CD4-positive, alpha-beta T cell (primary cell): Measurements from ENCODE around the gene UPK2. TPM values are rescaled to one million over a fixed set of nuclear protein-coding genes. Genes with fewer than 3 reads are reported as not detected.
"Not testable (repeated sequence)": the region's sequence is repeated elsewhere in the genome, so short reads cannot be mapped to it uniquely, and the experiment has no call there.

Experiments used
- ATAC-seq: fragments of 200-7000 bp; cut with Tn5 transposase; one replicate; pipeline ENCODE4 v1.10.0; 2022; ENCODE audit warnings: mild to moderate bottlenecking; ENCODE audit not compliant: poor library complexity
- CTCF ChIA-PET: fragments of 350-600 bp; sonication (Branson Sonifier 250); formaldehyde crosslinking; loops from one replicate; lab custom pipeline; 2021; ENCODE audit warnings: antibody characterized with exemption, inconsistent platforms; lab: Charles Lee
- POLR2A ChIA-PET: fragments of 350-600 bp; sonication (Branson Sonifier 250); formaldehyde crosslinking; loops from one replicate; lab custom pipeline; 2021; ENCODE audit warnings: antibody characterized with exemption, inconsistent platforms; lab: Charles Lee
- DNase-seq, 14 experiments: peaks; one replicate each; pipeline ENCODE4 v3.0.0-alpha.2; 2013 to 2020; ENCODE audit warnings: mixed read lengths in 2 of 14
- H3K27ac ChIP-seq, 2 donors: one replicate each; pipeline versions ENCODE4 v1.5.1 to v1.7.0; 2013; ENCODE audit warnings: low read length in 2 of 2, low read depth in 1 of 2, mild to moderate bottlenecking in 1 of 2
- H3K27me3 ChIP-seq, 2 experiments: 1 replicate in 1 of 2; 2 replicates in 1 of 2; pipeline versions ENCODE4 v1.6.1 to v1.7.0; 2013; ENCODE audit warnings: low read length in 2 of 2, control low read depth in 1 of 2, mild to moderate bottlenecking in 1 of 2, moderate library complexity in 1 of 2; ENCODE audit not compliant: insufficient read depth in 2 of 2, control insufficient read depth in 1 of 2
- H3K36me3 ChIP-seq: one replicate; pipeline ENCODE4 v1.6.1; 2013; ENCODE audit warnings: low read length, control low read depth; ENCODE audit not compliant: insufficient read depth
- H3K4me1 ChIP-seq: one replicate; pipeline ENCODE4 v1.6.1; 2013; ENCODE audit warnings: low read length, control low read depth; ENCODE audit not compliant: insufficient read depth
- H3K4me3 ChIP-seq: one replicate; pipeline ENCODE4 v1.5.1; 2013; ENCODE audit warnings: mild to moderate bottlenecking, low read length, moderate library complexity
- H3K9me3 ChIP-seq, 2 experiments: 1 replicate in 1 of 2; 2 replicates in 1 of 2; pipeline versions ENCODE4 v1.6.1 to v1.7.0; 2013; ENCODE audit warnings: low read length in 2 of 2, mild to moderate bottlenecking in 2 of 2, control low read depth in 1 of 2, moderate library complexity in 1 of 2; ENCODE audit not compliant: control insufficient read depth in 1 of 2, insufficient read depth in 1 of 2
- H3K27ac Mint-ChIP-seq: one replicate; pipeline ENCODE4 v1.8.0; 2020; ENCODE audit warnings: mixed read lengths
- H3K27me3 Mint-ChIP-seq: one replicate; pipeline ENCODE4 v1.8.0; 2021; ENCODE audit warnings: mixed read lengths
- H3K36me3 Mint-ChIP-seq: one replicate; pipeline ENCODE4 v1.8.0; 2021; ENCODE audit warnings: low read depth, mixed read lengths
- H3K4me1 Mint-ChIP-seq: one replicate; pipeline ENCODE4 v1.8.0; 2021; ENCODE audit warnings: low read depth, mixed read lengths
- H3K4me3 Mint-ChIP-seq: one replicate; pipeline ENCODE4 v1.8.0; 2020; ENCODE audit warnings: mild to moderate bottlenecking, mixed read lengths
- H3K9me3 Mint-ChIP-seq: one replicate; pipeline ENCODE4 v1.8.0; 2020; ENCODE audit warnings: mixed read lengths
- CTCF ChIP-seq: fragments of 200-600 bp; IDR thresholded peaks from one replicate; pipeline ENCODE4 v1.8.0; 2022; ENCODE audit warnings: antibody characterized with exemption, mild to moderate bottlenecking
- intact Hi-C, 2 experiments: fragments of 100-400 bp; cut with DNase I in 1 of 2; cut with micrococcal nuclease in 1 of 2; formaldehyde crosslinking; loops; one replicate each; pipeline versions ENCODE4 v1.15.1 to v1.9.0; 2023 to 2025; cut with DNase I, micrococcal nuclease
- total RNA-seq, 174 experiments: library from RNA in 2 of 174; stranded (reverse) in 2 of 174; gene quantifications; one replicate each; pipeline ENCODE4 v1.2.3 and lab custom pipeline; 2021 to 2026

Gene UPK2
- total RNA-seq, 2 experiments from 2014 or later, result 0.27 TPM; not detected in 1

GRCh38 chr11:118958577-118958976 is 2.5 kb downstream of the UPK2 start:
- H3K27me3 ChIP-seq, result no peaks in the 10 kb centered on the region
- no peak overlapping the region for H3K4me3 ChIP-seq
- peaks cover 5% of the 10 kb centered on the region for H3K27me3 Mint-ChIP-seq
- ATAC-seq, result no peak
- intact Hi-C loops, result loop anchor here (5.0 to 10.0 kb wide), 2 partner anchors 264 to 301 kb away; no protein-coding TSS in a partner anchor
- no peaks in the 10 kb centered on the region for H3K4me1 Mint-ChIP-seq
- H3K36me3 ChIP-seq, result no peaks in the 10 kb centered on the region
- no peak overlapping the region for H3K27ac ChIP-seq
- no peaks in the 10 kb centered on the region for H3K9me3 ChIP-seq
- H3K4me3 Mint-ChIP-seq, result no peak overlapping the region
- ChIA-PET CTCF (interaction anchor here (1.7 kb wide), 1 partner anchor 269 kb away, joined by 5 read pairs; no protein-coding TSS in a partner anchor), POLR2A (no interaction called here)
- no peak for TF ChIP-seq CTCF
- H3K4me1 ChIP-seq, result peaks cover 8% of the 10 kb centered on the region
- H3K36me3 Mint-ChIP-seq, result no peaks in the 10 kb centered on the region
- H3K9me3 Mint-ChIP-seq, result no peaks in the 10 kb centered on the region
- no peak overlapping the region for H3K27ac Mint-ChIP-seq
- DNase-seq, result no peak

GRCh38 chr11:118961189-118961588 is 5.1 kb downstream of the UPK2 start:
- H3K27me3 ChIP-seq, result no peaks in the 10 kb centered on the region
- H3K4me3 ChIP-seq, result no peak overlapping the region
- no peaks in the 10 kb centered on the region for H3K9me3 Mint-ChIP-seq
- TF ChIP-seq CTCF, result no peak
- no peak for ATAC-seq
- H3K27ac Mint-ChIP-seq, result no peak overlapping the region
- peaks cover 6% of the 10 kb centered on the region for H3K4me1 ChIP-seq
- intact Hi-C loops, result no loop called here
- H3K9me3 ChIP-seq, result no peaks in the 10 kb centered on the region
- H3K27me3 Mint-ChIP-seq, result peaks cover 5% of the 10 kb centered on the region
- no peaks in the 10 kb centered on the region for H3K4me1 Mint-ChIP-seq
- no peaks in the 10 kb centered on the region for H3K36me3 Mint-ChIP-seq
- ChIA-PET CTCF (no interaction called here), POLR2A (no interaction called here)
- DNase-seq, result no peak
- no peaks in the 10 kb centered on the region for H3K36me3 ChIP-seq
- H3K4me3 Mint-ChIP-seq, result no peak overlapping the region
- no peak overlapping the region for H3K27ac ChIP-seq

- Mint-ChIP-seq H3K9me3 (no peaks in the 10 kb centered on the region), H3K4me3 (no peak overlapping the region), H3K4me1 (no peaks in the 10 kb centered on the region), H3K27me3 (peaks cover under 1% of the 10 kb centered on the region), H3K27ac (no peak overlapping the region), H3K36me3 (no peaks in the 10 kb centered on the region)
- no peak for ATAC-seq
- H3K27me3 ChIP-seq, result no peaks in the 10 kb centered on the region
- no peak overlapping the region for H3K4me3 ChIP-seq
- CTCF ChIA-PET, result no interaction called here
- peaks cover 2% of the 10 kb centered on the region for H3K4me1 ChIP-seq
- no peaks in the 10 kb centered on the region for H3K9me3 ChIP-seq
- H3K27ac ChIP-seq, result no peak overlapping the region
- no peaks in the 10 kb centered on the region for H3K36me3 ChIP-seq
- no peak for DNase-seq
- intact Hi-C loops, result no loop called here
- POLR2A ChIA-PET, result no interaction called here
- TF ChIP-seq CTCF, result no peak
Measured at GRCh38 chr11:118961591-118961990, 5.5 kb downstream of the UPK2 start.

DNA sequence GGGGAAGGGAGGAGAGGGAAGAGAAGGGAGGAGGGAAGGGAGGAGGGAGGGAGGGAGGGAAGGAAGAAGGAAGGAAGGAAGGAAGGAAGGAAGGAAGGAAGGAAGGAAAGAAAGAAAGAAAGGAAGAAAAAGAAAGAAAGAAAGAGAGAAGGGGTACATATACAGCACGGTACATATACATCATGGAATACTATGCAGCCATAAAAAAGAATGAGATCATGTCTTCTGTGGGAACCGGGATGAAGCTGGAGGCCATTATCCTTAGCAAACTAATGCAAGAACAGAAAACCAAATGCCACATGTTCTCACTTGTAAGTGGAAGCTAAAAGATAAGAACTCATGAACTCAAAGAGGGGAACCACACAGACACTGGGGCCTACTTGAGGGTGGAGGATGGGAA is 13.4 kb downstream of the UPK2 start:
- CTCF ChIA-PET, POLR2A ChIA-PET, DNase-seq: not testable (repeated sequence)

More for the DNA sequence above, 13.4 kb downstream of the UPK2 start:
- H3K4me3 Mint-ChIP-seq, intact Hi-C loops, H3K27ac ChIP-seq, H3K4me3 ChIP-seq, H3K36me3 Mint-ChIP-seq, H3K4me1 ChIP-seq, H3K9me3 ChIP-seq, H3K27ac Mint-ChIP-seq, H3K36me3 ChIP-seq, H3K4me1 Mint-ChIP-seq, H3K9me3 Mint-ChIP-seq, ATAC-seq, H3K27me3 ChIP-seq: not testable (repeated sequence)
- peaks cover 17% of the 10 kb centered on the region for H3K27me3 Mint-ChIP-seq
